ENCODE results near the gene CXCL13.
"Not testable (repeated sequence)": the region's sequence is repeated elsewhere in the genome, so short reads cannot be mapped to it uniquely, and the experiment has no call there.

Gene CXCL13

DNA sequence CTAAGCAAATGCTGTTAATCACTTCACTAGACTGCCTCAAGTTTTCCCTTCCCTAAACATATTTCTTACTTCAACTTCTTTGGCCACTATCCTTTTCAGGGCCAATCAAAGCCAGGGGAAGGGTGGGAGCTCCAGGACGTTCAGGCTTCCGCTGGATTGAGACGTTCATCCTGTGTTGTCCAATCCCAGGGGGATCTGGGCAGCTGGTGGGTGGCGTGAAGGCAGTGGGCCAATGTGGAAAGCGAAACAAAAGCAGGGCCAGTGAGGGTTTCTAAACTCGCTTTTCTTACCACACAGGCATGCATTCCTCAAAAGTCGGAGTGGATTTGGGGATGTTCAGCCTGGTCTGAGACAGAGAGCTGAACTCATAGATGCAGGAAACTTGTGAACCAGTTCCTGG is 7.6 kb downstream of the CXCL13 start:
- DNase-seq, result no peak

DNA sequence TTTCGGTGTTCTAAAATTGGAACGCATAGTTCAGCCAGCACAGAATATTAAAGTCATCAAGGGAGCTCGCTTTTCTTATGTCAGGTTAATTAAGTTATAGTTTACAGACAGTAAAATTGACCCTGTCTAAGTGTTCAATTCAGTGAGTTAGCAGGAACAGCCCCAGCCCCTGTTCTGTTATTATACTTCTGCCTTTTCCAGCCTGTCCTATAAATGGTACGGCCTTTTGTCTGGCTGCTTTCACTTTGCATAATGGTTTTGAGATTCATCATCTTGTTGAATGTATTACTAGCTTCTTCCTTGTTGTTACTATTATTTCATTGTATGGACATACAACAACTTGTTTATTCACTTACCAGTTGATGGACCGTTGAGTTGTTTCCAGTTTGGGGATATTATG is 9.5 kb downstream of the CXCL13 start:
- no peak for DNase-seq

DNA sequence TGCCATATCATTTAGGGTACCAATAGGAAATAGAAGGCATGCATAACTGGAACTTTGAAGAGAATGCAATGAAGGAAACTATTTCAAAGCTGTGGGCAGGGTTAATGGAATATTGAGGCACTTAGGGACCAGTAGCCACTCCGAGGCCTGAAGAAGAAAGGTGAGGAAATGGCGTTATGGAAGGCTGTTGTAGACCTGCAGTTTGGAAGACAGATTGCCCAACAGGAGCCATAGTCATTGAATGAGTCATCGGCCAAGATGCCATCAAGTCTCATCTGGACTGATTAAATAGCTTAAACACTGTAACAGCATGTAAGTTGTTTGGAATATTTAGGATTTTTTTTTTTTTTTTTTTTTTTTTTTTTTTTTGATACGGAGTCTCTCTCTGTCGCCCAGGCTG is 11.6 kb downstream of the CXCL13 start:
- no peak for DNase-seq

DNA sequence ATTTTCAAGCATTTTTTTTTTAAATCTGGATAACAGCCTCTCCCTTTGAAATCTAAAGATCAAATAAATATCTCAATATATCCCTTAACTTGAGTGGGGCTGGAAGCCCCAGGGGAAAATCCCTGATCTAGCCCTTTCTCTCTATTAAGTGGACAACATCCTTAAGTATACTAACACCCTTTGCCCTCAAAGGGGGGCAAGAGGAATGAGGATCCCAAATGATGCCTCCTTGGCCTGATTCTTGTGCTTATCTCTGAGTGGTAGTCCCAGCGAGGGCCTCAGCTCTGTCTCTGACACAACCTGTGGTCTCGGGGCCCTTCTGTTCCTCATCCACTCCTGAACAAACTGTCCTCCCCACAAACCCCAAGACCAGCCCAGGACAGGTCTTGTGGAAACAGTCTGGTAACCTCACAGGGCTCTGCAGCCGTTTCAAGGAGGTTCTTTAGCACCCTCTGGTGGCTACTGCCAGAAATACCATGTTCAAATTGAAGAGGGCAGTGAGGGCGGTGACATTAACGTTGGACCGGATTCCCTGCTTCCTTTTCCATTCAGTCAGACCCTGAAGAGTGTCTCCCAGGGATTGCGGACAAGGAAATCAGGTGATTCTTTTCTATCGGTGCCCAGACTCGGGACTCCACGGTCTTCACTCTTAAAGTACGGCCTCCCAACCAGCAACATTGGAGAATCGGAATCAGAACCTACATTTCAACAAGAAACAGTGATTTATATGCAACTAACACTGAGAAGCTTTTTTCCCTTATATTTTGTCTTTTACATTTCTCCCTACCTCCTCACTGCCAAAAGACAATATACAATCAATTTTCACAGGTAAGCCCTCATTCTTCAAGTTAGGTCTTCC is 13.0 kb downstream of the CXCL13 start:
- peak; percentile 63 to 76 for DNase-seq

DNA sequence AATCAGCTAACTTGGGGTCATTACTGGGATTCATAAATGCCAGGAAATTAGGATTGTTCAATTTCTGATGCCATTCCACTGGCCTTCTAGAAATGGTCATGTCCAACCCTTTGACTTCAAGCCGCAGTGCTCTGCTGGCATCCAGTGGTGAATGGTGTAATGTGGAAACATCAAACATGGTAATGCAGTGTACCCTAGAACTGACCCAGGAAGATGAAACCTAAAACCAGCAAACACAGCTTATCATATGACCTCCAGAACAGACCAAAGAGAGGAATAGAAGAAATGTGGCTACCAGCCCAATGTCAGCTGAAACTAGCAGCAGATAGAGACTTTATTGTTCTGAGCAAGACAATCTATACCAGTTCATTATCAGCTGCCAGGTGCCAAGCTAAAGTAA is 13.8 kb downstream of the CXCL13 start:
- no peak for DNase-seq

DNA sequence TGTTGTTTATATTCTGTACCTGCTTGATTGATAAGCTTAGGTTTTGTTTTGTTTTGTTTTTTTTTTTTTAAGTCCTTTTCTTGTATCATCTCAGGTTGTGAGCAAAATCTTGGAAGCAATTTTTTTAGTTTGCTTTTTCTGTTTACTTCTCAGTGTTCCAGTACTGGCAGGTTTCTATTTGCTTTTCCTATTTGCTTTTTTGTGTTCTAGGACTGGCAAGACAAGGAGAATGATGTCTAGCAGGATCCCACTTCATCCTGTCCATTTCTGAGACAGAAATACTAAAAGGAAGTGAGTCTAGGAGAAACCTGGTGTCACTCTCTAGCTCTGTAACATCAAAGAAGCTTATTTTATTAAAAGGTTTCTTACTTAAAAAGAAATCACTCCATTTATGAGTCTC is 15.6 kb downstream of the CXCL13 start:
- DNase-seq, result no peak

DNA sequence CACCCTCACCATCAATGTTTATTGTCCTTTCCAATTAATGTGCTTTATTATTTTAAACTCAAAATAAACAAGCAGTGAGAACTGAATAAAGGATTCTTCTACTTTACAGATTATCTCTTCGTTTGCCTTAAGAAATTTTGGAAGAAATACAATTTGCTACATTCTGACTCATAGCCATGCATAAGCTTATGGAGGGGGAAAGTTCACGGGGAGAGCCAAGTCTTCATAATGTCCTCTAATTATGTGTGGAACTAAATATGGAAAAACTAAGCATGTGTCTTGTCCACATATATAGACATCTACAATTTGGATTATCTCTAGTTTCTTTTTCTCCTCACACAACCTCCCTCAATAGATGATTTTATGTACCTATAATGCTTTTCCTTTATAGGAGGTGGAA is 17.5 kb downstream of the CXCL13 start:
- DNase-seq, result no peak

DNA sequence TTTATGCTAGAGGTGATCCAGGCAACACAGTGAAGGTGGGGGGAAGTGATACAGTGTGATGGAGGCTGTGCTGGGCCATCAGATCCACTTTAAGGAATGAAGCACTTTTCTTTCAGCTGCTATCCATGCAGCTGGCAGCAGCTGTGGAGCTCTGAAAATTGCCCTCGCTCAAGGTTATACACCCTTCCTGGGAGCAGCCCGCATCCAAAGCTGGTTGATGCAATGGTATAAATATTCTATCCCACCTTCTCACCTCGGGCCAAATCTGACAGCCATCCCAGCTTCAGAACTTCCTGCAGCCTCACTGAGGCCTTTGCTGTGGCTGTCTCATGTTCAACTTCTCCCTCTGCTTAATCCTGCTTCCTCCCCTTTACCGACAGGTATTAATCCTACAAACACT is 18.6 kb downstream of the CXCL13 start:
- DNase-seq, result no peak

DNA sequence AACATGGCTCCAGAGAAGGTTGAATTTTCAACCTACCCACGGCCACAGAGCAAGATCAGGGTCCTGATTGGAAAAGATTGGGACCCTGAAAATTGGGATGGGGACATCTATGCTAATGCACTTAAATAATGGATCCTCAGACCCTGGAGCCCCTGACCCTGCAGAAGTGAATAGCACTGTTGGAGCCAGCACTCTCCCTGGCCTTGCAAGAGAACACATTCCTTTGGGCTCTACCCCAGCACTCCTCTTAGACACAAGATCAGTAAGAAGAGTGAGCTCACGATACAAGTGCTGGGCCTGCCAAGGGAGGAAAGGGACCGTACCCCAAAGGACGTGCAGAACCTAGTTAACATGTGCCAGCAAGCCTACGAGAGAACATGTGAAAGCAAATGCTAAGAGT is 19.9 kb downstream of the CXCL13 start:
- no peak for DNase-seq

DNA sequence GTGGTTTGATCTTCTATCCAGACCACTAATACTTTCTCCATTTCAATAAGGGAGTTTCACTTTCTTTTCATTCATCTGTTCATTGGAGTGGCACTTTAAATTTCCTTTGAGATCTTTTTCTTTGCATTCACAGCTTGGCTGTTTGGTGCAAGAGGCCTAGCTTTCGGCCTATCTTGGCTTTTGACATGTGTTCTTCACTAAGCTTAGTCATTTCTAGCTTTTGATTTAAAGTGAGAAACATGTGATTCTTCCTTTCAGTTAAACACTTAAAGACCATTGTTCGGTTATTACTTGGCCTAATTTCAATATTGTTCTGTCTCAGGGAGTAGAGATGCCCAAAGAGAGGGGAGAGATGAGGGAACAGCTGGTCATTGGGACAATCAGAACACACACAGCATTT is 24.3 kb downstream of the CXCL13 start:
- DNase-seq, result peak in 1 of 2 experiments; percentile 22

DNA sequence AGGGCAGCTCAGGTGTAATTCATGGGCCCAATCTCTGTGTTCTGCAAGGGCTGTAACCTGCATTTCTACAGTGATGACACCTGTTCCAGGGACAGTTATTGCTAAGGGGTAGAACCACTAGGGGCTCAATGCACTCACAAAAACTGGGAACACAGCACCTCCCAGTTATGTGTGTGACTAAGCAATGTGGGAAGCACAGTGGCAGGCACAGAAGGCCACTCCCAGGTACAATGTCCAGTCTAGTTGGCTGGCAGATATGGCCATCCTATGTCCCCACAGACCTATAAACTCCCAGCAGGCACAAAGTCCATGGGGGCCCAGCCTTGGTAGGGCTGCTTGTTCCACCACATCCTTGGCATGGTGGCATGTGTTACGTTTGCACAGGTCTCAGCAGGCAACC is 25.7 kb downstream of the CXCL13 start:
- DNase-seq, result no peak

DNA sequence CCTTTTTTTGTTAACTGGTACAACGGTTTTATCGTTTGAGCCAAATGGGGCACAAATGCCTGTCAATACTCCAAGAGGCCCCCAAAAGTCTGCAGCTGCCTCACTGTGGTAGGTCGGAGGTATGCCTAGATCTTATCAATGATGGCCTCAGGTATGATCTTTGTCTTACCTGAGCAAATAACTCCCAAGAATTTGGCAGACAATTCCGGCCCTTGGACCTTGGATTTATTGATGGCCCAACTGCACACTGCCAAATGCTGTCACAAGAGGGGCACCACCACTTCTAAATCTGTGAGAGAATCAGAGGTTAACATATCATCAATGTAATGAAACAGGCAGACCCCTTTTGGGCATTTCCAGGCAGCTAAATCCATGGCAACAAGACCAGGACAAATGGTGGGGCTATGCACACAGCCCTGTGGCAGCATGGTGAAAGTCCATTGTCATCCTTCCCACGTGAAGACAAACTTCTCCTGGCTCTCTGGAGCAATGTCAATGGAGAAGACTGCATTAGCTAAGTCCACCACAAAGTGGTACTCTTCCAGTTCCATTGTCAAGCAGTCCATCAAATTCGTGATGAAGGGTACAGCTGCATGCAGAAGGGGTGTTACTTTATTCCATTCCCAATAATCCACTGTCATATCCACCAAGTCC is 28.6 kb downstream of the CXCL13 start:
- DNase-seq, result no peak

DNA sequence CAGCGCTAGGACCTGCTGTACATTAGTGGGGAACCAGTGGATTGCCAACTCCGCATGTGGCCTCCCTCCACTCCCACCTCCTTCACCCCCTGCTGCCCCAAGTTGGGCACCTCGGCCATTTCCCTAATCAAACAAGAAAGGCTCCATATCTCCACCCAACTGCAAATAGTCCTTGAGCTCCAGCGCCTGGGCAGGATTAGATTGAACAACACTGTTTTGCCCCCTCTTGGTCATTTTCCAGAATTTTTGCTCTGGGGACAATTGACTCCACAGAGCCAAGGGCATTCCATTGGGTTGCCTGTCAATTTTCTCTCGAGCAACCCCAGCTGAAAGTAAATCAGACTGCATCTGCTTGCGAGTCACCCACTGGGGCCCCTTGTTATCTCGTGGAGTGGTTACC is 29.6 kb downstream of the CXCL13 start:
- no peak for DNase-seq

DNA sequence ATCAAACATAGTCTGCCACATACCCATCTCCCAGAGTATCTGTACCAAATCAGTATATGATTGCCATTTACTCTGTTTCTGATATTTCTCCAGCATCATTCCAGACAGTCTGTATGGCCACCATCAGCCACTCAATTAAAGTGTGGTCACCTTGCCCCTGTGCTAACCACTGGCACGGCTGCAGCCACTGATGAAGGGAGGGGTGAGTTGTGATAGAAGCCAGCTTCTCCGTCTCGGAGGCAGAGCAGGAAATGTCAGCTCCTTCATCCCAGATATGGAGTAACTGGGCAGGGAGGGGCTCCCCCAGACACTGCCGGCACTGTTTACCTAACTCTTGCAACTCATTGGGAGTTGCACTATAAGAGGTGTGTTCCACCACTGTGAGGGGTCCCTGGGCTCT is 30.3 kb downstream of the CXCL13 start:
- no peak for DNase-seq

DNA sequence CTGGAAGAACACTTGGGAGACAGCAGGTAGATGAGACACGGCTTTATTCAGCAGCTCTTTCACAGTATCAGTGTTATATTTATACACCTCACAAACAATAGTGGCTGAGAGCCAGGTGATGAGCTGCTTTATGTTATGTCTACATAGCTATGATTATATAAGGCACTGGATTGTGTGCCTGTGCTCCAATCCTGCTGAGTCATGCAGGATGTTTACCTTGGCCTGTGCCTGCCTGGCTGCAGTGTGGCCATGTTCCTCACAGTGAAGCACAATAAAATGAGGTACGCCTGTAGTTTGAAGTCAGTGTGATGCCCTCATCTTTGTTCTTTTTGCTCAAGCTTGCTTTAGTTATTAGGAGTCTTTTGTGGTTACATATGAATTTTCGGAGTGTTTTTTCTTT is 31.3 kb downstream of the CXCL13 start:
- DNase-seq, result no peak

DNA sequence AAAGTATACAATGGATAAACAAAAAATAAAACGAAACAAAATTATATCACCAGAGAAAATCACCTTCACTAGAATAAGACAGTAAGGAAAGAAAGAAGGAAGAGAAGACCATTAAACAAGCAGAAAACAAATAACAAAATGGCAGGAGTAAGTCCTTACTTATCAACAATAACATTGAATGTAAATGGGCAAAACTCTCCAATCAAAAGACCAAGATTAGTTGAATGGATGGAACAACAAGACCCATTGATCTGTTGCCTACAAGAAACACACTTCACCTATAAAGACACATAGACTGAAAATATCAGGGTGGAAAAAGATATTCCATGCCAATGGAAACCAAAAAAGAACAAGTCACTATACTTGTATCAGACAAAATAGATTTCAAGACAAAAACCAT is 38.4 kb downstream of the CXCL13 start:
- DNase-seq, result not testable (repeated sequence)

DNA sequence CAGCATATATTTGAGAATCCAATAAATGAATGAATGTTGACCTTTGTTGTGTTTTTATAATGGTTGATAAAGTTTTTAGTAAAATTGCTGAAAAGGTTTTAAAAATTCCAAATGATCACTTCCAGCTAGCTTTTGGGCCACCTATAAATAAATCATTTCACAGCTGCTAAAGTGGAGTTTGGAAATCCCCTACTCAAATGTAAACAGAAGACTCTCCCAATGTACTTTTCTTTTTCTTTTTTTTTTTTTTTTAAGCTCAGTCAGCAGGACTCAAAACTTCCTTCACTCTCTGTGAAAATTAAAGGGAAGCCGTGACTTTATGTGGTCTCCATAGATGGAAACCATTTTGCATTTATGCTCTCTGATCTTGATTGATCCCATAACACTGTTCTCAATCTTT is 45.2 kb downstream of the CXCL13 start:
- DNase-seq, result no peak

DNA sequence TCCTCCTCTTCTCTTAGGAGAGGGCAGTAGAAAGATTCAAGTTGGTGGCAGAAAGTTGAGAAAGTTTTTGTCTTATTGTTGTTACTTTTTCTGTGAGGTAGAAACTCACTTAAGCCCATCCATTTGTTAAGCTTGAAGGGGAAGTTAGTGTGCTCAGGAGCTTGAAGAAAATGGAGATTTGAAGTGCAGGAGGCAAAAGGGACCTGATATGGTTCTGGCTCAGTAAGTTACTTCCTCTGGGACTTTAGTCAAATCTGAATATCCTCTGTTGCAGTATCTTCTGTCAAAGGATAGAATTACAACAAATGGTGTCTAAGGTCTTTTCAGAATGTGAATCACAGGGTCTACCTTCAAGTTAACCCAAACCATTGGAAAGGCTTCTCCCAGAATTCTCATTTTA is 46.2 kb downstream of the CXCL13 start:
- DNase-seq, result no peak

DNA sequence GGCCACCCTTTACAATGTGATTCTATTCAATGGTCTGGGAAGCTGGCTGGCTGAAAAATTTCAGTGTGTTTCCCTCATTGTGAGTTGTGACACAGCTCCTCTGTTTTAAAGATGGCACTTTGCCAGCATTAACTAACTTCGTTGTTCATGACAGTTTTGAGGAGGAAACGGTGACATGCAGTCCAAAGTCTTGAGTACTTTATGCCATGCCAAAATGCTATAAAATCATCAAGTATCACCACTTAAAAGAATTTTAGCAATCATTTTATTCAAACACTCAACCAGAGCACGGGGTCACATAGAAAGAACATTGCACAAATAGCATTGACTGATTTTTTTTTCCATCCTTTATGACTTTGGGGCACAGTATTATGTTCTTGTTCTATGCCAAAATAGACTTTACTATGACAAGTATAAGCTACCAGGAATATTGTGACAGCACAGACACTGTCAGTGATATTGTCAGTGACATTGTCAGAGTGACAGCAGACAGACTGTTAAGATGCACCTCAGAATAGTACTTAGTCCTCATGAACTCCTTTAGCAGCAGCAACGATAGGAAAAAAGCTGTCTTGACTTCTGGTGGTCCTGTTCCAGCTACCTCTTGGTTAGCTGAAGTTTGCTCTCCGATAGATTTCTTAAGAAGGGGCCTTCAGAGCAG is 46.7 kb downstream of the CXCL13 start:
- no peak for DNase-seq

DNA sequence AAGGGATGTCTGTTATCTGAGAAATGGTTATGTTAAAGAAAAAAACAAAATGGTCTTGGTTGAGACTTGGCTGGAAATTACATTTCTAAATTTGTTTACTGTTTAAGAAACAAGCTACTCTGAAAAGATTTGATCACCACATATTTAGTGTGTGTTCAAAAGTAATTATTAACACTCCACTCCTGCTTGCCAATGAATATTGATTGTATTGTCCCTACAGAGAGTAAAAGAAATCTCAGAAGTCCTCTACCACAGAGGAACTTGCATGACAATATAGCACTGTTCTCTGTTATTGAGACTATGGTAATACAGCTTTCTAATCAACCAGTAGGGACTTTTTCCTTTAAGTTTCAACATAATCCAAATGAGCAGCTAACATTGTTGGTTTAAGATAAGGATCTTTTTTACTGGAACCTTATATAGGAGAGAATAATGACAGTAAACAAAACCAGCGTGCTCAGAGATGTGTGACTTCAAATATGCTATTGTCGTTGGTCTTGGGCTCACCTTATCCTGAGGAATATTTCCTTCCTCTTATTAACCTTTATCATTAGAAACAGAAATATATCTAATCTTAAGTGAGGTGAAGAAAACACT is 47.6 kb downstream of the CXCL13 start:
- DNase-seq, result no peak

DNA sequence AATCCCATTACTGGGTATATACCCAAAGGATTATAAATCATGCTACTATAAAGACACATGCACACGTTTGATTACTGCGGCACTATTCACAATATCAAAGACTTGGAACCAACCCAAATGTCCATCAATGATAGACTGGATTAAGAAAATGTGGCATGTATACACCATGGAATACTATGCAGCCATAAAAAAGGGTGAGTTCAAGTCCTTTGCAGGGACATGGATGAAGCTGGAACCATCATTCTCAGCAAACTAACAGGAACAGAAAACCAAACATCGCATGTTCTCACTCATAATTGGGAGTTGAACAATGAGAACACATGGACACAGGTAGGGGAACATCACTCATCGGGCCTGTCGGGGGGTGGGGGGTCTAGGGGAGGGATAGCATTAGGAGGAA is 54.7 kb downstream of the CXCL13 start:
- not testable (repeated sequence) for DNase-seq

Measured in activated CD4-positive, alpha-beta T cell treated with anti-CD3 and anti-CD28 coated beads, Interleukin-2, amount 50 U/mL, for 48 hours (primary cell).